Thyroid gland (tissue), 4 donors: ENCODE data around the gene ADH1B.

Experiments used
- POLR2A ChIP-seq, 2 donors: fragments of 450-650 bp; IDR thresholded peaks; one replicate each; pipeline ENCODE4 v1.6.1; 2017; ENCODE audit warnings: antibody characterized with exemption in 2 of 2, mild to moderate bottlenecking in 2 of 2, moderate library complexity in 1 of 2
- TF ChIP-seq, protein P1 (sequence below), 6 experiments: fragments of 200-600 bp in 3 of 6; fragments of 450-650 bp in 3 of 6; sonication (generic) in 3 of 6; IDR thresholded peaks; one replicate each; pipeline ENCODE4 v1.5.1; 2016 to 2019; ENCODE audit warnings: antibody characterized with exemption in 6 of 6, mild to moderate bottlenecking in 2 of 6, inconsistent platforms in 1 of 6, moderate library complexity in 1 of 6

DNA sequence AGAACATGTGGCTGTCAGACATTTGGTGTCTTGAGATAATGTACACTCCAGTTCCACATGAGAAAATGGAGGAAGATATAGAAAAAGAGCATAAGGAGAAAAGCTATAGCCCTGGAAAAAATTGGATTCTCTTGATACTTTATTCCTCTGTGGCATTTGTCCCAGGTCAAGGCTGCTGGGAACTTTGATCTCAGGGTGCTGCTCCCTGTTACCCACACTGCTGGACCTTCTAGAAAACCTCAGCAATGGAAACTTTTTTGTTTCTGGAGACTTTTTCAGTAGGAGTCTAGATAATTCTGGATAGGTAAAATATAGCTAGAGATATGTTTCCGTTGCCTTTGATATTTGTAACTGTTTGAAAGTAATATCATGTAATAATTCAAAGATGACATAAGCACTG is 20.2 kb upstream of the ADH1B start:
- TF ChIP-seq, protein P1, sequence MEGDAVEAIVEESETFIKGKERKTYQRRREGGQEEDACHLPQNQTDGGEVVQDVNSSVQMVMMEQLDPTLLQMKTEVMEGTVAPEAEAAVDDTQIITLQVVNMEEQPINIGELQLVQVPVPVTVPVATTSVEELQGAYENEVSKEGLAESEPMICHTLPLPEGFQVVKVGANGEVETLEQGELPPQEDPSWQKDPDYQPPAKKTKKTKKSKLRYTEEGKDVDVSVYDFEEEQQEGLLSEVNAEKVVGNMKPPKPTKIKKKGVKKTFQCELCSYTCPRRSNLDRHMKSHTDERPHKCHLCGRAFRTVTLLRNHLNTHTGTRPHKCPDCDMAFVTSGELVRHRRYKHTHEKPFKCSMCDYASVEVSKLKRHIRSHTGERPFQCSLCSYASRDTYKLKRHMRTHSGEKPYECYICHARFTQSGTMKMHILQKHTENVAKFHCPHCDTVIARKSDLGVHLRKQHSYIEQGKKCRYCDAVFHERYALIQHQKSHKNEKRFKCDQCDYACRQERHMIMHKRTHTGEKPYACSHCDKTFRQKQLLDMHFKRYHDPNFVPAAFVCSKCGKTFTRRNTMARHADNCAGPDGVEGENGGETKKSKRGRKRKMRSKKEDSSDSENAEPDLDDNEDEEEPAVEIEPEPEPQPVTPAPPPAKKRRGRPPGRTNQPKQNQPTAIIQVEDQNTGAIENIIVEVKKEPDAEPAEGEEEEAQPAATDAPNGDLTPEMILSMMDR (IDR thresholded peaks at IDR 0.05) = no peak
- no peak for TF ChIP-seq POLR2A (IDR thresholded peaks at IDR 0.05)
